NCI-H524 treated with DMSO at 0.1 percent for 48 hours (cell line): Measurements from ENCODE around the gene MRM3.
"Not testable (repeated sequence)": the region's sequence is repeated elsewhere in the genome, so short reads cannot be mapped to it uniquely, and the experiment has no call there.

Experiments used
- DNase-seq: peaks from one replicate; lab custom pipeline; 2025; lab: John Stamatoyannopoulos, UW

MRM3 gene

GRCh38 chr17:825216-825615, 43.1 kb downstream of the MRM3 start:
- no peak for DNase-seq

- no peak for DNase-seq
These were observed 44.6 kb downstream of the MRM3 start for GRCh38 chr17:826778-827177.

- no peak for DNase-seq
These were observed 46.6 kb downstream of the MRM3 start for GRCh38 chr17:828761-829160.

GRCh38 chr17:829614-830013, 47.5 kb downstream of the MRM3 start:
- not testable (repeated sequence) for DNase-seq

GRCh38 chr17:830381-830780, 48.2 kb downstream of the MRM3 start:
- DNase-seq: no peak

- no peak for DNase-seq
These were observed 48.8 kb downstream of the MRM3 start for GRCh38 chr17:830950-831349.

- no peak for DNase-seq
These were observed 52.0 kb downstream of the MRM3 start for GRCh38 chr17:834136-834535.

- no peak for DNase-seq
These were observed 53.1 kb downstream of the MRM3 start for GRCh38 chr17:835263-835662.

- DNase-seq: not testable (repeated sequence)
These were observed 53.6 kb downstream of the MRM3 start for GRCh38 chr17:835721-836120.

- no peak for DNase-seq
These were observed 54.0 kb downstream of the MRM3 start for GRCh38 chr17:836151-836550.

- no peak for DNase-seq
These were observed 56.3 kb downstream of the MRM3 start for GRCh38 chr17:838486-838885.

- DNase-seq: no peak
These were observed 59.2 kb downstream of the MRM3 start for GRCh38 chr17:841313-841712.
